H1 (cell line): Measurements from ENCODE around the gene PCSK4. TPM values are rescaled to one million over a fixed set of nuclear protein-coding genes. Genes with fewer than 3 reads are reported as not detected.

ENCODE experiments used
- CTCF ChIA-PET: fragments of 300-600 bp; sonication (Branson Sonifier 250); formaldehyde crosslinking; loops from one replicate; lab custom pipeline; 2021; ENCODE audit not compliant: partially characterized antibody; lab: Charles Lee
- POLR2A ChIA-PET: fragments of 300-600 bp; sonication (Branson Sonifier 250); formaldehyde crosslinking; loops from one replicate; lab custom pipeline; 2021; ENCODE audit warnings: inconsistent platforms; ENCODE audit not compliant: partially characterized antibody; lab: Charles Lee
- DNase-seq, 2 experiments: peaks; one replicate each; pipeline versions ENCODE4 v3.0.0 to v3.0.0-alpha.2; 2010 to 2022; ENCODE audit warnings: low spot score in 2 of 2, low read depth in 1 of 2, mixed read lengths in 1 of 2
- FAIRE-seq: peaks from 2 replicates; lab custom pipeline; 2011; peaks lifted over from hg19 to GRCh38; lab: Jason Lieb, UNC
- H2AFZ ChIP-seq: 2 replicates; pipeline ENCODE4 v1.8.1; 2012; ENCODE audit warnings: low read length, inconsistent platforms
- H2AK5ac ChIP-seq: 2 replicates; pipeline ENCODE4 v1.6.1; 2013; ENCODE audit warnings: low read depth, low read length
- H2BK120ac ChIP-seq: replicated peaks from 2 replicates; pipeline ENCODE3; 2013; ENCODE audit warnings: low read depth, low read length, inconsistent platforms
- H2BK12ac ChIP-seq: 2 replicates; pipeline ENCODE4 v1.6.1; 2013; ENCODE audit warnings: low read depth, low read length
- H2BK15ac ChIP-seq: 2 replicates; pipeline ENCODE4 v1.6.1; 2013; ENCODE audit warnings: low read length
- H2BK20ac ChIP-seq: 2 replicates; pipeline ENCODE4 v1.6.1; 2013; ENCODE audit warnings: low read length
- H2BK5ac ChIP-seq: 2 replicates; pipeline ENCODE4 v1.6.1; 2013; ENCODE audit warnings: low read depth, low read length
- H3K14ac ChIP-seq: 2 replicates; pipeline ENCODE4 v1.6.1; 2013; ENCODE audit warnings: inconsistent platforms; ENCODE audit not compliant: insufficient read length
- H3K18ac ChIP-seq: 2 replicates; pipeline ENCODE4 v1.6.1; 2013; ENCODE audit warnings: low read length; ENCODE audit errors: extremely low read depth
- H3K23ac ChIP-seq: 2 replicates; pipeline ENCODE4 v1.6.1; 2013; ENCODE audit warnings: inconsistent platforms; ENCODE audit not compliant: insufficient read length
- H3K23me2 ChIP-seq: 2 replicates; pipeline ENCODE4 v1.6.1; 2013; ENCODE audit warnings: low read depth, low read length
- H3K27ac ChIP-seq: 2 replicates; pipeline ENCODE4 v1.6.1; 2011; ENCODE audit warnings: low read depth, low read length, inconsistent platforms
- H3K27me3 ChIP-seq, 4 experiments: replicated peaks in 1 of 4; 1 replicate in 1 of 4; 2 replicates in 3 of 4; pipeline versions ENCODE4 v1.6.1 to v1.8.1; 2011 to 2013; ENCODE audit warnings: low read length in 3 of 4, mild to moderate bottlenecking in 3 of 4, inconsistent platforms in 2 of 4, mixed read lengths in 2 of 4, moderate library complexity in 1 of 4; ENCODE audit not compliant: control insufficient read depth in 3 of 4, insufficient read depth in 3 of 4; ENCODE audit errors: extremely low read depth in 1 of 4
- H3K36me3 ChIP-seq, 4 experiments: 2 replicates each; pipeline versions ENCODE4 v1.6.1 to v1.8.1; 2011 to 2013; ENCODE audit warnings: mild to moderate bottlenecking in 4 of 4, low read length in 3 of 4, moderate library complexity in 2 of 4, control low read depth in 1 of 4, inconsistent platforms in 1 of 4; ENCODE audit not compliant: insufficient read depth in 4 of 4, control insufficient read depth in 2 of 4
- H3K4ac ChIP-seq: replicated peaks from 2 replicates; pipeline ENCODE3; 2013; ENCODE audit warnings: low read length, low read depth, mixed read lengths, inconsistent platforms; ENCODE audit not compliant: insufficient read length
- H3K4me1 ChIP-seq, 4 experiments: replicated peaks in 1 of 4; 1 replicate in 1 of 4; 2 replicates in 3 of 4; pipeline versions ENCODE4 v1.6.1 to v1.8.1; 2011 to 2013; ENCODE audit warnings: low read length in 3 of 4, inconsistent platforms in 2 of 4, mixed read lengths in 1 of 4; ENCODE audit not compliant: insufficient read depth in 4 of 4, control insufficient read depth in 3 of 4
- H3K4me2 ChIP-seq, 2 experiments: 2 replicates each; pipeline versions ENCODE4 v1.6.1 to v1.8.1; 2011 to 2013; ENCODE audit warnings: low read depth in 2 of 2, low read length in 2 of 2, control low read depth in 1 of 2, inconsistent platforms in 1 of 2, mild to moderate bottlenecking in 1 of 2; ENCODE audit not compliant: insufficient read depth in 1 of 2
- H3K4me3 ChIP-seq, 4 experiments: fragments of 200-600, 300-600 bp in 1 of 4; sonication (generic), shearing (Covaris generic), sonication (Bioruptor Twin) in 1 of 4; 2 replicates each; pipeline versions ENCODE4 v1.5.1 to v1.8.1; 2011 to 2016; ENCODE audit warnings: low read length in 4 of 4, low read depth in 3 of 4, control low read depth in 2 of 4, inconsistent platforms in 2 of 4, mild to moderate bottlenecking in 2 of 4, mixed read lengths in 1 of 4, moderate library complexity in 1 of 4; ENCODE audit not compliant: insufficient read depth in 2 of 4; ENCODE audit errors: extremely low read depth in 1 of 4
- H3K56ac ChIP-seq: replicated peaks from 2 replicates; pipeline ENCODE3; 2013; ENCODE audit warnings: low read depth, mild to moderate bottlenecking, mixed read lengths, low read length, inconsistent platforms; ENCODE audit not compliant: insufficient read length
- H3K79me1 ChIP-seq: 2 replicates; pipeline ENCODE4 v1.6.1; 2013; ENCODE audit warnings: low read depth, low read length, control low read depth
- H3K79me2 ChIP-seq, 2 experiments: 2 replicates each; pipeline versions ENCODE4 v1.6.1 to v1.8.1; 2012 to 2013; ENCODE audit warnings: low read length in 2 of 2, mild to moderate bottlenecking in 2 of 2, inconsistent platforms in 1 of 2; ENCODE audit not compliant: insufficient read depth in 2 of 2, control insufficient read depth in 1 of 2
- H3K9ac ChIP-seq, 4 experiments: replicated peaks in 1 of 4; 1 replicate in 1 of 4; 2 replicates in 3 of 4; pipeline versions ENCODE4 v1.6.1 to v1.8.1; 2011 to 2013; ENCODE audit warnings: low read depth in 3 of 4, low read length in 3 of 4, control low read depth in 2 of 4, mild to moderate bottlenecking in 2 of 4, moderate library complexity in 2 of 4, inconsistent platforms in 1 of 4; ENCODE audit errors: extremely low read depth in 1 of 4
- H3K9me3 ChIP-seq, 2 experiments: 2 replicates each; pipeline versions ENCODE4 v1.6.1 to v1.8.1; 2012 to 2013; ENCODE audit warnings: mild to moderate bottlenecking in 2 of 2, moderate library complexity in 2 of 2, control low read depth in 1 of 2, inconsistent platforms in 1 of 2, low read depth in 1 of 2, low read length in 1 of 2, mixed read lengths in 1 of 2; ENCODE audit not compliant: insufficient read depth in 2 of 2
- H4K20me1 ChIP-seq, 2 experiments: replicated peaks in 1 of 2; 2 replicates each; pipeline versions ENCODE3 to v1.8.1; 2011 to 2013; ENCODE audit warnings: inconsistent platforms in 2 of 2, low read length in 2 of 2, mild to moderate bottlenecking in 1 of 2; ENCODE audit not compliant: insufficient read depth in 2 of 2, control insufficient read depth in 1 of 2
- H4K5ac ChIP-seq: 2 replicates; pipeline ENCODE4 v1.6.1; 2013; ENCODE audit warnings: low read length, low read depth, mixed read lengths, inconsistent platforms; ENCODE audit not compliant: insufficient read length
- H4K8ac ChIP-seq: 2 replicates; pipeline ENCODE4 v1.8.0; 2013; ENCODE audit warnings: mild to moderate bottlenecking, moderate library complexity, low read length, inconsistent platforms; ENCODE audit not compliant: insufficient read depth; ENCODE audit errors: extremely low read depth
- H4K91ac ChIP-seq: replicated peaks from 2 replicates; pipeline ENCODE3; 2013; ENCODE audit warnings: low read length, mixed read lengths, inconsistent platforms; ENCODE audit not compliant: insufficient read length
- BACH1 ChIP-seq: IDR thresholded peaks from 2 replicates; pipeline ENCODE4 v1.6.1; 2012; ENCODE audit warnings: low read length, improper control_type of control experiment
- CHD1 ChIP-seq: IDR thresholded peaks from 2 replicates; pipeline ENCODE4 v1.6.1; 2012; ENCODE audit warnings: low read depth, low read length, improper control_type of control experiment
- EGR1 ChIP-seq: IDR thresholded peaks from 2 replicates; pipeline ENCODE4 v1.6.1; 2011; ENCODE audit warnings: low read depth, low read length, borderline replicate concordance
- EZH2 ChIP-seq: fragments of 200-600 bp; sonication (generic); IDR thresholded peaks from 2 replicates; pipeline ENCODE4 v1.7.1; 2012; ENCODE audit warnings: low read depth, mild to moderate bottlenecking, moderate library complexity, low read length, inconsistent platforms; ENCODE audit not compliant: severe bottlenecking
- MAFK ChIP-seq: IDR thresholded peaks from 2 replicates; pipeline ENCODE4 v1.6.1; 2012; ENCODE audit warnings: low read depth, mild to moderate bottlenecking, improper control_type of control experiment, low read length
- PHF8 ChIP-seq: fragments of 200-600 bp; sonication (generic); conservative IDR thresholded peaks from 2 replicates; pipeline ENCODE4 v1.7.1; 2012; ENCODE audit warnings: low read depth, mild to moderate bottlenecking, inconsistent platforms, low read length, moderate library complexity
- POLR2A ChIP-seq, 2 experiments: IDR thresholded peaks; 1 replicate in 1 of 2; 2 replicates in 1 of 2; pipeline ENCODE4 v1.6.1; 2011; ENCODE audit warnings: low read depth in 2 of 2, low read length in 2 of 2, mild to moderate bottlenecking in 2 of 2; ENCODE audit errors: control extremely low read depth in 1 of 2
- POLR2AphosphoS5 ChIP-seq: IDR thresholded peaks from 2 replicates; pipeline ENCODE4 v1.6.1; 2011; ENCODE audit warnings: low read depth, low read length
- POU5F1 ChIP-seq: IDR thresholded peaks from 2 replicates; pipeline ENCODE4 v1.6.1; 2011; ENCODE audit warnings: low read depth, mild to moderate bottlenecking, low read length, moderate library complexity
- RNF2 ChIP-seq: fragments of 200-900, 300-1000 bp; sonication (generic); IDR thresholded peaks from 2 replicates; pipeline ENCODE4 v1.7.1; 2016; ENCODE audit warnings: borderline replicate concordance, low read depth, mild to moderate bottlenecking, antibody characterized with exemption, low read length; ENCODE audit not compliant: poor library complexity, severe bottlenecking; ENCODE audit errors: missing control alignments
- SP1 ChIP-seq: IDR thresholded peaks from 2 replicates; pipeline ENCODE4 v1.6.1; 2011; ENCODE audit warnings: low read depth, low read length
- WGBS, 2 experiments: shearing (Covaris generic) in 1 of 2; methylation state at CpG; one replicate each; pipeline versions ENCODE4 v1.1.6 to v1.1.7; 2013 to 2015; ENCODE audit warnings: low lambda C conversion rate in 2 of 2, mixed read lengths in 2 of 2, inconsistent platforms in 1 of 2, low coverage in 1 of 2, missing lambda C conversion rate in 1 of 2; ENCODE audit not compliant: insufficient replicate concordance in 2 of 2, insufficient coverage in 1 of 2, insufficient read length in 1 of 2; ENCODE audit errors: extremely low coverage in 1 of 2, missing lambda C conversion rate in 1 of 2; 5-methylcytosine and 5-hydroxymethylcytosine counted together
- polyA plus RNA-seq, 7 experiments: library from polyadenylated mRNA; depleted of rRNA in 3 of 7; stranded (reverse) in 5 of 7; unstranded in 2 of 7; fragments of >200 nt in 5 of 7; fragments of 200-250 nt in 2 of 7; gene quantifications; 1 replicate in 5 of 7; 2 replicates in 1 of 7; 4 replicates in 1 of 7; pipeline versions ENCODE4 v1.2.1 to v1.2.3, GENCODE V29; 2011 to 2013; ENCODE audit warnings: missing spikeins in 2 of 7, mixed read lengths in 2 of 7
- total RNA-seq: library from RNA; stranded (reverse); fragmentation: NEBNext Ultra II Directional; extraction: Animal tissue kit (Norgen Biotek cat#: 25700); gene quantifications from 2 replicates; pipeline ENCODE4 v1.2.1, GENCODE V29; 2021
- TF ChIP-seq, protein P1 (sequence below): IDR thresholded peaks from 2 replicates; pipeline ENCODE4 v1.6.1; 2012; ENCODE audit warnings: inconsistent platforms

Gene PCSK4
- total and polyA plus RNA-seq, 2 of the 8 experiments (the other 6 are each of a cell fraction or from before 2014, with no cell fraction given), result 9.8 to 10.7 TPM

DNA sequence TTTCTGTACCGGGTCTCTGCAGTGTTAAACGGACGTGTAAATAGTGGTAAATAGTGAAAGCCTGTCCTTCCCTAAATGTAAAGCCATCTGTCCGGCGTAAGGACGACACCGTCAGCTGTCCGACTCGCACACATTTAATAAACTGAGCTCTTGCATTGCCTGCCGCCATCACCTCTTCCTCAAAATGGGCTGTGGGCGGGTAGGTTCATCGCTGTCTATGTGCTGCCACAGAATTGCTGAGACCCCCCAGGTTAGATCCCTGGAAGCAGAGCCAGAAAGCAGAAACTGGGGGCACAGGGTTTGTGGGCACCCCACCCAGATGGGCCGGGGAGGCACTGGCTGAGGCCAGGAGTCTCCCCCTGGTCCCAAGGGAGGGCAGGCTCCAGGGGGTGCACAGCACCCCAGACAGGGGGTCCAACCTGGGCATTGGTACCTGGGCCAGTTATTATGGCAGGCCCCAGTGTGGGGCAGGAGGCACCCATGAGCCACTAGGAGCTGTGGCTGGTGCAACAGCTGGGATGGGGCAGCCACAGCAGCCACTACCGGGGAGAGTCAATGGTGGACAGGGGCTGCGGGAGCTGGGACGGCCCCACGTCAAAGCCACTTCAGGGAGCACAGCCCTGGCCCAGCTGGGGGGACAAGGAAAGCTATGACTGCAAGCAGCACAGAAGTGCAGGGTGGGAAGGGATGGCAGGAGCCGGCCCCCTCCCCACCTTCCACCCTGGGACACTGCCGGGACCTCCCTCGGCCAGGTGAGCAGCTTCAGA lies 16.9 kb downstream of the PCSK4 start:
- H3K79me1 ChIP-seq, result peaks cover 2% of the 10 kb centered on the region; the same call in 1 of the 2 replicates
- H4K8ac ChIP-seq, result no peak overlapping the region; the same call in 1 of the 2 replicates
- peaks cover 0 to 4% of the 10 kb centered on the region in 2 experiments; a peak in 1 of 4 replicates for H3K79me2 ChIP-seq
- H3K4ac ChIP-seq, result no peak overlapping the region
- H3K4me2 ChIP-seq, result peak overlapping the region in 1 of 2 experiments; percentile 86; a peak in 1 of 4 replicates
- H2BK5ac ChIP-seq, result no peak overlapping the region
- no peak overlapping the region for H4K5ac ChIP-seq
- H3K9me3 ChIP-seq, result no peaks in the 10 kb centered on the region
- H3K4me1 ChIP-seq, result peaks cover 0 to 24% (median 13%) of the 10 kb centered on the region in 4 experiments; a peak in 5 of 7 replicates
- no peak overlapping the region for H3K56ac ChIP-seq
- WGBS, 2 experiments, result 95% methylated on average over 19 of the region's 20 CpGs; no CpG with 5 or more reads in 1 of the 2 experiments
- H3K9ac ChIP-seq, result no peak overlapping the region
- POLR2A ChIA-PET, result interaction anchor here (0.7 to 4.5 kb wide), 12 partner anchors 7 to 200 kb away, joined by 3 to 27 read pairs (median 4); partner anchors contain the start of gene REEP6
- no peak overlapping the region for H2AK5ac ChIP-seq
- H3K4me3 ChIP-seq, result no peak overlapping the region
- H2BK20ac ChIP-seq, result no peak overlapping the region
- H3K23me2 ChIP-seq, result peaks cover 13% of the 10 kb centered on the region
- no peak overlapping the region for H2BK12ac ChIP-seq
- H2BK15ac ChIP-seq, result no peak overlapping the region
- no peak for FAIRE-seq
- H3K14ac ChIP-seq, result no peak overlapping the region
- peaks cover 20 to 51% of the 10 kb centered on the region in 2 experiments for H4K20me1 ChIP-seq
- no peak overlapping the region for H2BK120ac ChIP-seq
- no peak for DNase-seq
- H4K91ac ChIP-seq, result no peak overlapping the region
- H3K36me3 ChIP-seq, result peaks cover 0 to 16% (median 3%) of the 10 kb centered on the region in 4 experiments; a peak in 3 of 8 replicates
- CTCF ChIA-PET, result interaction anchor here (0.6 to 2.4 kb wide), 8 partner anchors 8 to 248 kb away, joined by 3 to 10 read pairs (median 6); no protein-coding TSS in a partner anchor
- H3K27me3 ChIP-seq, result peaks cover 31 to 51% (median 48%) of the 10 kb centered on the region in 4 experiments
- no peak overlapping the region for H2AFZ ChIP-seq
- no peak overlapping the region for H3K23ac ChIP-seq
- no peak overlapping the region for H3K18ac ChIP-seq
- no peak overlapping the region for H3K27ac ChIP-seq
- TF ChIP-seq POU5F1 (no peak), POLR2AphosphoS5 (no peak), EGR1 (no peak), POLR2A (IDR thresholded peaks at IDR 0.05; ENCODE audit: control extremely low read depth in 1 of 2, low read depth in 2 of 2, low read length in 2 of 2) (no peak), CHD1 (no peak), EZH2 (no peak), PHF8 (no peak), RNF2 (no peak), BACH1 (no peak), MAFK (no peak), SP1 (no peak)
- TF ChIP-seq, protein P1, sequence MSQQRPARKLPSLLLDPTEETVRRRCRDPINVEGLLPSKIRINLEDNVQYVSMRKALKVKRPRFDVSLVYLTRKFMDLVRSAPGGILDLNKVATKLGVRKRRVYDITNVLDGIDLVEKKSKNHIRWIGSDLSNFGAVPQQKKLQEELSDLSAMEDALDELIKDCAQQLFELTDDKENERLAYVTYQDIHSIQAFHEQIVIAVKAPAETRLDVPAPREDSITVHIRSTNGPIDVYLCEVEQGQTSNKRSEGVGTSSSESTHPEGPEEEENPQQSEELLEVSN, result no peak
